ENCODE measurements around the gene LYZL1.
"Not testable (repeated sequence)": the region's sequence is repeated elsewhere in the genome, so short reads cannot be mapped to it uniquely, and the experiment has no call there.

The LYZL1 gene

GRCh38 chr10:29257106-29257783, 31.6 kb upstream of the LYZL1 start:
- peak; percentile 95 for DNase-seq (ENCODE audit: low read depth)

GRCh38 chr10:29257784-29258135, 31.1 kb upstream of the LYZL1 start:
- no peak overlapping the region for H3K4me3 ChIP-seq (ENCODE audit: low read depth, low read length)
- DNase-seq (ENCODE audit: low read depth) = no peak

More at GRCh38 chr10:29257106-29257783, 31.6 kb upstream of the LYZL1 start:
- no peak overlapping the region for H3K4me3 ChIP-seq (ENCODE audit: low read depth, low read length)

DNA sequence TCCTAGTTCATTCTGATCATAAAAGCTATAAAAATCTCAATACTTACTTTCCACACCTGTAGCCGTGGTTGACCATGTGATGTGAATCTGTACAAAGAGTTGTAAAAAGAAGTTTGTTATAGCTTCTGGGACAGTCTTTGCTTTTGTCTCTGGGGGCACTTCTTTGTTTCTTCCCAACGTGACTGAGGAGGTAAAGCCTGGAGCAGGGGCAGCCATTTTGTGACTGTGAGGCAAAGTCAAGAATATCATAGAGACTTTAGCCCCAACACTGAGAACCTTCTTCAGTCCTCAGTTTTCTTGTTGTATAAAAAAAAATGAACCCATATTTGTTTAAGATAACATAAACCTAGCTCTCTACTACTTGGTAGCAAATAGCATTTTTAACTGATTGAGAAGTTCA, 29.4 kb upstream of the LYZL1 start:
- no peak for DNase-seq (ENCODE audit: low read depth)

DNA sequence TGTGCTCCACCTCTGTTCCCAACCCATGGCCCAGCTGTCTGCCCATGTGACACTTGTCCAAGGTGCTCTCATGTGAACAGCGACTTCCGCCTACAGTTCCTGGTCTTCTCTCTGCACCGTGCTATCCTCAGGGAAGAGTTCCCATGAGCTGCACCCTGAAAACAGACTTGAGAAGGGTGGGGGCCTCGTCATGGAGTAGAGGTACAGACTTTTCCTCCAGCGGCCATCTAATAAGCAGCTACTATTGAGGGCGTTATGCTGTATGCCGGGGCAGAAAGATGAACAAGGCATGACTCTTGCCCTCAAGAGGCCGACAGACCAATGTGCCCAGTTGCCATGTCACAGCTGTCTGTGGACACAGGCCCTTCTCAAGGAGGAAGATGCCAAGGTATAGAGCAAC, 25.4 kb upstream of the LYZL1 start:
- DNase-seq (ENCODE audit: low read depth) = no peak
- no peak overlapping the region for H3K4me3 ChIP-seq (ENCODE audit: low read depth, low read length)

More for the DNA sequence above, 29.4 kb upstream of the LYZL1 start:
- H3K4me3 ChIP-seq (ENCODE audit: low read depth, low read length) = no peak overlapping the region

- no peak for DNase-seq (ENCODE audit: low read depth)
- H3K4me3 ChIP-seq (ENCODE audit: low read depth, low read length) = no peak overlapping the region
Observed at GRCh38 chr10:29265210-29265768, 23.6 kb upstream of the LYZL1 start.

GRCh38 chr10:29266641-29267040, 22.2 kb upstream of the LYZL1 start:
- no peak overlapping the region for H3K4me3 ChIP-seq (ENCODE audit: low read depth, low read length)
- DNase-seq (ENCODE audit: low read depth) = no peak

- DNase-seq (ENCODE audit: low read depth) = no peak
- H3K4me3 ChIP-seq (ENCODE audit: low read depth, low read length) = no peak overlapping the region
Observed at GRCh38 chr10:29268011-29268410, 20.9 kb upstream of the LYZL1 start.

GRCh38 chr10:29269486-29269885, 19.4 kb upstream of the LYZL1 start:
- H3K4me3 ChIP-seq (ENCODE audit: low read depth, low read length) = no peak overlapping the region
- DNase-seq (ENCODE audit: low read depth) = no peak

DNA sequence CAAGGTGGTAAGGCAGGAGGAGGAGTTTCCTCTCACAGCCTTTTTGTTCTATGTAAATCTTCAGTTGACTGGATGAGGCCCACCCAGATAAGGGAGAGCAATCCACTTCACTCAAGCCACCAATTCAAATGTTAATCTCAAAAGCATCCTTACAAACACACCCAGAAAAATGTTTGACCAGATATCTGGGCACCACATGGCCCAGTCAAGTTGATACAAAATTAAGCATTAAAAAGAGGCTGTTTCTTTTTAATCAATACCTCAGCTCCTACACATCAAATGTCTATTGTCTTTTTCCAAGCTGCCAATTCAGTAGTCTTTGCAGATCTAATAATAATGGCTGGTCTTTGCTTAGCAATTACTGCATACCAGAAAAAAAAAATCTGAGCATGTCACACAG, 18.0 kb upstream of the LYZL1 start:
- no peak for DNase-seq (ENCODE audit: low read depth)

GRCh38 chr10:29271877-29272276, 17.0 kb upstream of the LYZL1 start:
- DNase-seq (ENCODE audit: low read depth) = no peak
- no peak overlapping the region for H3K4me3 ChIP-seq (ENCODE audit: low read depth, low read length)

More for the DNA sequence above, 18.0 kb upstream of the LYZL1 start:
- no peak overlapping the region for H3K4me3 ChIP-seq (ENCODE audit: low read depth, low read length)

GRCh38 chr10:29273478-29273877, 15.4 kb upstream of the LYZL1 start:
- DNase-seq (ENCODE audit: low read depth) = no peak
- H3K4me3 ChIP-seq (ENCODE audit: low read depth, low read length) = no peak overlapping the region

DNA sequence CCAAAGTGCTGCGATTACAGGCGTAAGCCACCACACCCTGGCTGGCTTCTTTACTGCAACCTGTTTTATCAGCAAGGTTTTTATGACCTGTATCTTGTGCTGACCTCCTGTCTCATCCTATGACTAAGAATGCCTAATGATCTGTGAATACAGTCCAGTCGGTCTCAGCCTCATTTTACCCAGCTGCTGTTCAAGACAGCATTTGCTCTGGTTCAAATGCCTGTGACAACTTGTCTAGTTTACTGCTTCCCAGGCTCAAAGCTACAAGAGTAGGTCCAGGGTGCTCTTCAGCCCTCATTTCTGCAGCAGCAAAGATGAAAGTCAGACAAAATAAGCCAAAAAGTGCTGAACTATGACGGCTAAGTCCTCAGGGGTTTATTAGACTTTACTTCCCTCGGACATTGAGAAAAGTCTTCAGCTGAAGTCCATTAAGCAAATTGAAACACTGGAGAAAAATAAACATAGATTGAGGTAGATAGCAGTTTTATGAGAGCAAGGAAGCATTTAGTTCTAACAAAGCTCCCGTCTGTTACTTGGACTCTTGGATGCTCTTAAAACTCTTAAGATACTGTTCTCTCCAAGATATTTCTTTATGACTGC, 12.5 kb upstream of the LYZL1 start:
- DNase-seq (ENCODE audit: low read depth) = no peak
- no peak overlapping the region for H3K4me3 ChIP-seq (ENCODE audit: low read depth, low read length)

DNA sequence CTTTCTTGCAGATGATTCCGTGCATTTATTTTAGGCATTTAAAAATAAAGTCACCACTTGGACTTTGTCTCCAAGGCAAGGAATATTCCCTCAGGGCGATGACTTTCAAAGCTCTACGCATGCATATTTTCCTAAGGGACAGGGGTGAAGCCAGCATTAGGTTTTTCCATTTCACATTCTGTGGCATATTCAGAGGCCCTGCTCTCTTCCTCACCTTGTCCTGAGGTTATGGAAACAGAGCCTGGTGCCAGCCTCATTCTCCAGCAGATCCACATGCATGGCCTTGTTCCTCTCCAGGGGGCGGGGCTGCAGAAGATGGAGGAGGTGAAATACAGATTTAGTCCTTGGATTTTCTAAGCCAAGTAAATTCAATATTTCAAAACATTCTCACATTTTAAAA, 11.6 kb upstream of the LYZL1 start:
- DNase-seq (ENCODE audit: low read depth) = no peak

GRCh38 chr10:29279779-29280487, 8.9 kb upstream of the LYZL1 start:
- no peak for DNase-seq (ENCODE audit: low read depth)
- H3K4me3 ChIP-seq (ENCODE audit: low read depth, low read length) = no peak overlapping the region

More for the DNA sequence above, 11.6 kb upstream of the LYZL1 start:
- H3K4me3 ChIP-seq (ENCODE audit: low read depth, low read length) = no peak overlapping the region

DNA sequence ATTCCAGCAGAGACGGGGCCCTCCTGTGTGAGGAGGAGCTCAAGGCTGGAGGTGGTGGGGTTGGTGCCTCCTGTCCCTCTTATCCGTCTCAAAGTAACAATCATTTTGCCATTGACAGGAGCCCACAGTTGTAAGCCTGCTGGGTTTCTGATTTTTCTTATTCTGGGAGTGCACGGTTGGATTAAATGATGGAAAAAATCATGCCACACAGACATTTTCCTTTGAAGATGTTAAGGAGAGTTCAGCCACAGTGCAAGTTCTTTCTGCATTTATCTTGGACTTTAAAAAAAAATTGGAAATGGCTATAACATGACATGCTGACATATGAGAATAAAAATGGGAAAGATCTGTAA, 8.4 kb upstream of the LYZL1 start:
- no peak overlapping the region for H3K4me3 ChIP-seq (ENCODE audit: low read depth, low read length)
- no peak for DNase-seq (ENCODE audit: low read depth)

DNA sequence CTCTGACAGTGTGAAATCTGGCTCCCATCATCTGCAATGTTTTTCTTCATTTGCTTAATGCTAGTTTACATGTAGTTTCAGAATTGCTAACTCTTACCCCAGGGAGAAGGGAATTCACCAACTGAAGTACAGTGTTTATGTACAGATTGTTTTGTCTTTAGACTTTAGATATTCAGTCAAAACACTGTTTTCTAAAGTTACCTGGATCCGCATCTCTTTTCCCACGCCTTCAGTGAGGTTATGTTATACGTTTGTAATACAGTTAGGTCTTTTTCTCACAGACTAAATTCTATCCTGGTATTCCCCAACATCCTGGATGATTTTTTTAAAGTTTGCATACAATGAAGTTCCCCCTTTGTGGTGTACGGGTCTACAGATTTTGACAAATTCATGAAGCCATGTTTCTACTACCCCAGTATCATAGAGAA, 3.2 kb upstream of the LYZL1 start:
- no peak overlapping the region for H3K4me3 ChIP-seq (ENCODE audit: low read depth, low read length)
- DNase-seq (ENCODE audit: low read depth) = no peak

GRCh38 chr10:29287635-29288034, 1.2 kb upstream of the LYZL1 start:
- no peak for DNase-seq (ENCODE audit: low read depth)
- H3K4me3 ChIP-seq (ENCODE audit: low read depth, low read length) = no peak overlapping the region

DNA sequence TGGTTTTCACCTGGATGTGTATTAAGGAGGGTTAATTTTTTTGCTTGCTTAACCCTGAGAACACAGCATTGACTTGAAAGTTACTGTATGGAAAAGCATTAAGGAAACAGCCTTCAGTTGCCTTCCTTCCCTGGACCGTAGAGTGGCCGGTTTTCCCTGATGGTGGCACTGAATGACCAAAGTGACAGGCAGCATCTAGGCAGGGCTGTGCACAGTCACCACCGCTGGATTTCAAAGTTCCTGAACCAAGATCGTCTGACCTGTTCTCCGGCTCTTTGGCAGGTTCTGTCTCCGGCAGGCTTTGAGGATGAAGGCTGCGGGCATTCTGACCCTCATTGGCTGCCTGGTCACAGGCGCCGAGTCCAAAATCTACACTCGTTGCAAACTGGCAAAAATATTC, 2.7 kb downstream of the LYZL1 start:
- DNase-seq (ENCODE audit: low read depth); H3K4me3 ChIP-seq (ENCODE audit: low read depth, low read length): not testable (repeated sequence)

DNA sequence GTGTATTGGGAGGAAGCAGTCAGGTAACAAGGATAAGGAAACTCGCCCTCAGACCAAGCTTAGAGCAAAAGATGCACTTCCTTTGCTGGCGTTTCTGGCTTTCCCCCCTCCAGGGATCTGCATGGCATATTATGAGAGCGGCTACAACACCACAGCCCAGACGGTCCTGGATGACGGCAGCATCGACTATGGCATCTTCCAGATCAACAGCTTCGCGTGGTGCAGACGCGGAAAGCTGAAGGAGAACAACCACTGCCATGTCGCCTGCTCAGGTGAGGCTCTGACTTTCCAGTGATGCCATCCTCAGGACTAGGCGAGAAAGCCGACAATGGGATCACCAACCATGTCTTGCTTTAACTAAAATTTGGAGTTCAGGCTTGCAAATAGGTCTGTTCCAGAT, 3.5 kb downstream of the LYZL1 start:
- H3K4me3 ChIP-seq (ENCODE audit: low read depth, low read length); DNase-seq (ENCODE audit: low read depth): not testable (repeated sequence)

GRCh38 chr10:29295813-29296212, 6.9 kb downstream of the LYZL1 start:
- no peak for DNase-seq (ENCODE audit: low read depth)
- no peak overlapping the region for H3K4me3 ChIP-seq (ENCODE audit: low read depth, low read length)

DNA sequence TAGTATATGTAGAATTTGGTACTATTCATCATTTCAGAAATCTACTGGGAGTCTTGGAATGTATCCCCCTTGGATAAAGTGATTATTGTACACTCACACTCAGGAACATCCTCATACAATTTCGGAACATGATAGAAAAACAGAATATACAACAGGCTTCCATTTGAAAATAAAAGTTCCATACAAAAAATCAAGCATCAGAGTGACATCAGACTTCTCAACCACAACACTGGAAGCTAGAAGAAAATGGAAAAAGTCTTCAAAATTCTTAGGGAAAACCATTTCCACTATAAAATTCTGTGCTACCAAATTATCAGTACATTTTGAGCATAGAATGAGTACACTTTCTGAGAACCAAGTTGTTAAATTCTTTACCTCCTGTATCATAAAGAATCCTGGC, 8.8 kb downstream of the LYZL1 start:
- H3K4me3 ChIP-seq (ENCODE audit: low read depth, low read length) = no peak overlapping the region
- DNase-seq (ENCODE audit: low read depth) = no peak

Measured in skeletal muscle cell (primary cell).